GM10266 (cell line): ENCODE results near the gene ARFGAP3.
"Not testable (repeated sequence)": the region's sequence is repeated elsewhere in the genome, so short reads cannot be mapped to it uniquely, and the experiment has no call there.

Experiments used
- DNase-seq: peaks from one replicate; pipeline ENCODE4 v3.0.0; 2012; ENCODE audit errors: extremely low spot score
- CTCF ChIP-seq: IDR thresholded peaks from 2 replicates; pipeline ENCODE4 v1.5.1; 2012; ENCODE audit warnings: mild to moderate bottlenecking, low read depth; ENCODE audit not compliant: control insufficient read depth, insufficient read depth; ENCODE audit errors: missing control alignments

The ARFGAP3 gene

GRCh38 chr22:42752912-42753311 lies 104.2 kb downstream of the ARFGAP3 start:
- no peak for TF ChIP-seq CTCF
- peak; percentile 81 for DNase-seq

GRCh38 chr22:42752230-42752746 lies 104.8 kb downstream of the ARFGAP3 start:
- peak; percentile 46 for DNase-seq
- no peak for TF ChIP-seq CTCF

GRCh38 chr22:42750421-42750820 lies 106.7 kb downstream of the ARFGAP3 start:
- DNase-seq = not testable (repeated sequence)

- peak; percentile 9 for DNase-seq
- no peak for TF ChIP-seq CTCF
Measured at GRCh38 chr22:42747701-42748513, 109.2 kb downstream of the ARFGAP3 start.
